CD14-positive monocyte (primary cell): Measurements from ENCODE around the gene LENEP. TPM values are rescaled to one million over a fixed set of nuclear protein-coding genes. Genes with fewer than 3 reads are reported as not detected.

Source experiments
- DNase-seq, 3 donors: peaks; one replicate each; pipeline ENCODE4 v3.0.0-alpha.2; 2011 to 2022
- H2AFZ ChIP-seq: 2 replicates; pipeline ENCODE4 v1.6.0; 2012; ENCODE audit warnings: mild to moderate bottlenecking, low read depth, low read length, inconsistent platforms; ENCODE audit not compliant: insufficient read depth, poor library complexity, severe bottlenecking
- H3K27ac ChIP-seq, 2 donors: 1 replicate in 1 of 2; 2 replicates in 1 of 2; pipeline ENCODE4 v1.5.1; 2012 to 2013; ENCODE audit warnings: low read length in 2 of 2, control low read depth in 1 of 2, inconsistent platforms in 1 of 2, low read depth in 1 of 2, mild to moderate bottlenecking in 1 of 2
- H3K27me3 ChIP-seq, 2 donors: one replicate each; pipeline versions ENCODE4 v1.6.0 to v1.6.1; 2011 to 2013; ENCODE audit warnings: low read length in 2 of 2; ENCODE audit not compliant: control insufficient read depth in 2 of 2, insufficient read depth in 2 of 2
- H3K36me3 ChIP-seq, 2 donors: replicated peaks in 1 of 2; 1 replicate in 1 of 2; 2 replicates in 1 of 2; pipeline versions ENCODE4 v1.5.1 to v1.6.1; 2012 to 2013; ENCODE audit warnings: low read length in 2 of 2, control low read depth in 1 of 2, inconsistent platforms in 1 of 2, mild to moderate bottlenecking in 1 of 2; ENCODE audit not compliant: insufficient read depth in 2 of 2, control insufficient read depth in 1 of 2
- H3K4me1 ChIP-seq, 2 donors: 1 replicate in 1 of 2; 2 replicates in 1 of 2; pipeline versions ENCODE4 v1.5.1 to v1.6.1; 2012 to 2013; ENCODE audit warnings: low read length in 2 of 2, control low read depth in 1 of 2, inconsistent platforms in 1 of 2, mild to moderate bottlenecking in 1 of 2, moderate library complexity in 1 of 2; ENCODE audit not compliant: insufficient read depth in 2 of 2, control insufficient read depth in 1 of 2
- H3K4me2 ChIP-seq: replicated peaks from 2 replicates; pipeline ENCODE3; 2012; ENCODE audit warnings: low read length, moderate library complexity, mild to moderate bottlenecking; ENCODE audit not compliant: poor library complexity, severe bottlenecking; ENCODE audit errors: extremely low read depth
- H3K4me3 ChIP-seq, 3 experiments: fragments of 200-600 bp in 1 of 3; sonication (generic) in 1 of 3; replicated peaks in 1 of 3; 1 replicate in 2 of 3; 2 replicates in 1 of 3; pipeline ENCODE4 v1.5.1; 2011 to 2013; ENCODE audit warnings: low read length in 3 of 3, mild to moderate bottlenecking in 3 of 3, control low read depth in 2 of 3, low read depth in 2 of 3, inconsistent platforms in 1 of 3, moderate library complexity in 1 of 3
- H3K79me2 ChIP-seq: 2 replicates; pipeline ENCODE4 v1.6.0; 2012; ENCODE audit warnings: mild to moderate bottlenecking, control low read depth, inconsistent platforms, low read length, moderate library complexity; ENCODE audit not compliant: insufficient read depth
- H3K9ac ChIP-seq: 2 replicates; pipeline ENCODE4 v1.6.0; 2017; ENCODE audit warnings: low read length, mild to moderate bottlenecking; ENCODE audit not compliant: insufficient read depth, poor library complexity, severe bottlenecking
- H3K9me3 ChIP-seq, 2 donors: replicated peaks in 1 of 2; 1 replicate in 1 of 2; 2 replicates in 1 of 2; pipeline versions ENCODE4 v1.5.1 to v1.6.1; 2012 to 2013; ENCODE audit warnings: low read length in 2 of 2, control low read depth in 1 of 2; ENCODE audit not compliant: control insufficient read depth in 1 of 2, insufficient read depth in 1 of 2
- H4K20me1 ChIP-seq: 2 replicates; pipeline ENCODE4 v1.6.0; 2012; ENCODE audit warnings: mild to moderate bottlenecking, low read length, control low read depth, moderate library complexity; ENCODE audit not compliant: insufficient read depth
- H3K27ac Mint-ChIP-seq, 7 donors: one replicate each; pipeline ENCODE4 v1.8.0; 2020; ENCODE audit warnings: mild to moderate bottlenecking in 7 of 7, mixed read lengths in 7 of 7, moderate library complexity in 6 of 7, inconsistent platforms in 2 of 7
- H3K27me3 Mint-ChIP-seq, 3 donors: one replicate each; pipeline ENCODE4 v1.8.0; 2021 to 2022; ENCODE audit warnings: low read depth in 3 of 3, mild to moderate bottlenecking in 3 of 3, mixed read lengths in 3 of 3, moderate library complexity in 3 of 3, inconsistent platforms in 1 of 3
- H3K36me3 Mint-ChIP-seq, 2 donors: one replicate each; pipeline ENCODE4 v1.8.0; 2020; ENCODE audit warnings: mixed read lengths in 2 of 2, inconsistent platforms in 1 of 2, mild to moderate bottlenecking in 1 of 2
- H3K4me1 Mint-ChIP-seq: one replicate; pipeline ENCODE4 v1.8.0; 2020; ENCODE audit warnings: mild to moderate bottlenecking, mixed read lengths
- H3K4me3 Mint-ChIP-seq, 2 donors: one replicate each; pipeline ENCODE4 v1.8.0; 2020; ENCODE audit warnings: mild to moderate bottlenecking in 2 of 2, mixed read lengths in 2 of 2, moderate library complexity in 1 of 2
- H3K9me3 Mint-ChIP-seq, 7 donors: one replicate each; pipeline ENCODE4 v1.8.0; 2020 to 2022; ENCODE audit warnings: mixed read lengths in 7 of 7, mild to moderate bottlenecking in 6 of 7, moderate library complexity in 6 of 7, inconsistent platforms in 2 of 7
- WGBS: methylation state at CpG from one replicate; pipeline ENCODE4 v1.1.5; 2013; ENCODE audit warnings: missing lambda C conversion rate; ENCODE audit not compliant: insufficient coverage; 5-methylcytosine and 5-hydroxymethylcytosine counted together
- intact Hi-C, 2 donors: fragments of 100-400 bp; cut with micrococcal nuclease; formaldehyde crosslinking; loops; one replicate each; pipeline versions ENCODE4 v1.15.0 to v1.15.1; 2023
- polyA plus RNA-seq, 3 donors: library from polyadenylated mRNA; depleted of rRNA in 1 of 3; unstranded in 2 of 3; stranded (reverse) in 1 of 3; fragments of 300-500 nt in 2 of 3; fragments of >200 nt in 1 of 3; fragmentation: Illumina TruSeq in 2 of 3; gene quantifications; 1 replicate in 2 of 3; 2 replicates in 1 of 3; pipeline ENCODE4 v1.2.3, GENCODE V29; 2012 to 2021
- TF ChIP-seq, protein P1 (sequence below): fragments of 200-600 bp; IDR thresholded peaks from one replicate; pipeline ENCODE4 v1.8.0; 2022; ENCODE audit warnings: antibody characterized with exemption, mild to moderate bottlenecking

LENEP gene
- polyA plus RNA-seq, 3 donors = not detected

DNA sequence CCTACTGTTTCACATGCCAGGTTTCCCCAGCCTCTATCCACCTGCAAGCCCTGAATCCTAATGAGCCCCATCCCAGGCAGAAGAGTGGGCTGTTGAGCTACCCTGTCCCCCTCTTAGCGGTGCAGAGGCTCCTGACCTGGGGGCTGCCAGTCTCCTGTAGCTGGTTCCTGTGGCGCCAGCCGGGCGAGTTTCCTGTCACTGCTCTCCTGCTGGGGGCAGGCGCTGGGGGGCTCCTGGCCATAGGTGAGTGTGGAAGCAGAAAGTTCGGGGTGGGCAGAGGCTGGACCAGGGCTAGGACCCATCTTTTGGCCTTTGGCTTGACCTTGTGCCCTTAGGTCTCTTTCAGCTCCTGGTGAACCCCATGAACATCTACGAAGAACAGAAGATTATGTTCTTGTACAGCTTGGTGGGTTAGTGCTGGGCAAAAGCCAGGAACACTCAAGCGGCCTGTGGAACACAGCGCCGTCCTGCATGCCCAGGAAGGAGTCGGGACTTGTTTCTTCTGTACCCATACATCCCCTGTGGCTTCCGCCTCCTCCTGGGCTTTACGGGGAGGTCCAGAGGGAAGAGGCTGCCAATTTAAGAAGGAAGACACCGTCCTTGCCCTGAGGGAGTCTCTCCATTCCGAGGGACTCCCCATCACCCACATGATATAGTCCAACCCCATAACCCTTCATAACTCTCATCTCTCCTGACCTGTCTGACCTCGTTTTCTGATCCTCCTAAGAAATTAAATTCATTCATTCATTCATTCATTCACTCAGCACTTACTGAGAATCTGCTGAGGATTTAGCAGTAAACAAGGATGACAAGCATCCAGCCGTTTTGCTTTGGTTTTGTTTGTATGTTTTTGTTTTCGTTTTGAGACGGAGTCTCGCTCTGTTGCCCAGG lies 41.2 kb downstream of the LENEP start:
- Histone ChIP-seq H3K36me3 (no peaks in the 10 kb centered on the region), H3K4me1 (peaks cover 26 to 28% of the 10 kb centered on the region in 2 donors), H3K27me3 (no peaks in the 10 kb centered on the region), H3K27ac (no peak overlapping the region), H4K20me1 (no peaks in the 10 kb centered on the region), H3K4me3 (no peak overlapping the region), H2AFZ (no peak overlapping the region), H3K4me2 (no peak overlapping the region), H3K79me2 (no peaks in the 10 kb centered on the region), H3K9ac (no peak overlapping the region), H3K9me3 (no peaks in the 10 kb centered on the region)
- no peak overlapping the region for H3K4me3 Mint-ChIP-seq
- peaks cover 0 to 1% (median 0%) of the 10 kb centered on the region in 7 donors for H3K9me3 Mint-ChIP-seq
- intact Hi-C loops = no loop called here
- no peak for DNase-seq
- peaks cover 10 to 18% (median 12%) of the 10 kb centered on the region in 3 donors for H3K27me3 Mint-ChIP-seq
- TF ChIP-seq, protein P1, sequence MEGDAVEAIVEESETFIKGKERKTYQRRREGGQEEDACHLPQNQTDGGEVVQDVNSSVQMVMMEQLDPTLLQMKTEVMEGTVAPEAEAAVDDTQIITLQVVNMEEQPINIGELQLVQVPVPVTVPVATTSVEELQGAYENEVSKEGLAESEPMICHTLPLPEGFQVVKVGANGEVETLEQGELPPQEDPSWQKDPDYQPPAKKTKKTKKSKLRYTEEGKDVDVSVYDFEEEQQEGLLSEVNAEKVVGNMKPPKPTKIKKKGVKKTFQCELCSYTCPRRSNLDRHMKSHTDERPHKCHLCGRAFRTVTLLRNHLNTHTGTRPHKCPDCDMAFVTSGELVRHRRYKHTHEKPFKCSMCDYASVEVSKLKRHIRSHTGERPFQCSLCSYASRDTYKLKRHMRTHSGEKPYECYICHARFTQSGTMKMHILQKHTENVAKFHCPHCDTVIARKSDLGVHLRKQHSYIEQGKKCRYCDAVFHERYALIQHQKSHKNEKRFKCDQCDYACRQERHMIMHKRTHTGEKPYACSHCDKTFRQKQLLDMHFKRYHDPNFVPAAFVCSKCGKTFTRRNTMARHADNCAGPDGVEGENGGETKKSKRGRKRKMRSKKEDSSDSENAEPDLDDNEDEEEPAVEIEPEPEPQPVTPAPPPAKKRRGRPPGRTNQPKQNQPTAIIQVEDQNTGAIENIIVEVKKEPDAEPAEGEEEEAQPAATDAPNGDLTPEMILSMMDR = no peak
- WGBS = 79% methylated on average over 14 of the region's 20 CpGs
- peaks cover 33% of the 10 kb centered on the region for H3K4me1 Mint-ChIP-seq
- no peak overlapping the region for H3K27ac Mint-ChIP-seq
- H3K36me3 Mint-ChIP-seq = no peaks in the 10 kb centered on the region

DNA sequence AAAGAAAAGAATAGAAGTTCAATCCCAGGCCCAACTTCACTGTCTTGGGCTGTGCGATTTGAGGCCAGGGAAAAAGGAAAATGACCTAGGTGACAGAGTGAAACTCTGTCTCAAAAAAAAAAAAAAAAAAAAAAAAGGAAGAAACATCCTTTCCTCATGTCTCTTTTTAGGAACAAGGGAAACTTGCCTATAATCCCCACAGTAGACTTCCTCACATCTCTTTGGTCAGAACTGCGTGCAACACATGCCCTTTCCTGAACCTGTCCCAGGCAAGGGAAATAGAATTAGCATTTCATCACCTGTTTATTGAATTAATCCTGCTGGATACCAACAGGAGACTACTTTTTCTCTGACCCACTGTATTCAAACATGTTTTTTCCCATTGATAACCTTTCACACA lies 42.5 kb downstream of the LENEP start:
- Mint-ChIP-seq H3K9me3 (peaks cover 0 to 3% (median 0%) of the 10 kb centered on the region in 7 donors), H3K36me3 (no peaks in the 10 kb centered on the region), H3K4me3 (no peak overlapping the region), H3K27ac (peak overlapping the region in 3 of 7 donors; percentile 13 to 35 (median 25)), H3K4me1 (peaks cover 31% of the 10 kb centered on the region), H3K27me3 (peaks cover 10 to 19% (median 12%) of the 10 kb centered on the region in 3 donors)
- Histone ChIP-seq H3K4me1 (peaks cover 26 to 28% of the 10 kb centered on the region in 2 donors), H3K4me3 (no peak overlapping the region), H3K4me2 (peak overlapping the region; percentile 8), H4K20me1 (no peaks in the 10 kb centered on the region), H3K9me3 (no peaks in the 10 kb centered on the region), H3K27ac (no peak overlapping the region), H3K79me2 (no peaks in the 10 kb centered on the region), H3K36me3 (no peaks in the 10 kb centered on the region), H3K27me3 (no peaks in the 10 kb centered on the region), H2AFZ (no peak overlapping the region), H3K9ac (no peak overlapping the region)
- intact Hi-C loops = no loop called here
- TF ChIP-seq, protein P1 = no peak
- WGBS = 0% methylated on average over 1 of the region's 2 CpGs
- peak in 2 of 3 donors; percentile 51 to 60 for DNase-seq
